HG03097 (cell line): ENCODE results near the gene SORCS1.
"Not testable (repeated sequence)": the region's sequence is repeated elsewhere in the genome, so short reads cannot be mapped to it uniquely, and the experiment has no call there.

ENCODE experiments used
- ATAC-seq: cut with Tn5 transposase; IDR thresholded peaks from one replicate; pipeline ENCODE4 v1.9.1; 2021; ENCODE audit not compliant: unreplicated experiment, low FRiP score

The SORCS1 gene

DNA sequence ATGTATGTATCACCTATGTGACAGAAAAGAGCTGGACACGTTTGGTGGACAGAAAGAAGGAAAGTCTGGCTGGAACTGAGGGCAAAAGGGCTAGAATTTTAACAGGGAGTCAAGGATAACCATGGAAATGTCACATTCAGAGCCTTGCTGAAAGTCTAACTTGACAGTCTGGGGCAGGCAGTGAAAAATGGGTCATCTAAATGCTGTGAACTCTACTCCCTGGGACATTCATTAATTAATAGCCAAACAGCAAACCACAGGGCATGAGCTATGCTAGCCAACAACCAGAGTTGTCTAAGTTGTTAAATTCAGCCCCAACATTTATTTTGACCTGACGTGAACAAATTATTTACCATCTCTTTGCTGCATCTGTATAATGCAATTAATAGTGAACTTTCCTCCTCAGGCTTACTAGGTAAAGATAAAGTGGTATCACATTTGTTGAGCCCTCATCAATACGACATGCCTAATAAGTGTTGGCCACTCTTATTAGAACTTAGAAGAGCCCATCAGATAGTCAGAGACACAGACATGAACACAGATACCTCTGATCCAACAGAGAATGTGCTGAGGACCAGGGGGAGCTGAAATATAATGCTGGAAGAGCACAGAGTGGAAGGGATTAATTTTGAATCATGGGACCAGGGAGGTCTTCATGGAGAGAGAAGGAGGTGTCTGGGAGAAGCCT lies 109.9 kb downstream of the SORCS1 start:
- ATAC-seq = no peak

DNA sequence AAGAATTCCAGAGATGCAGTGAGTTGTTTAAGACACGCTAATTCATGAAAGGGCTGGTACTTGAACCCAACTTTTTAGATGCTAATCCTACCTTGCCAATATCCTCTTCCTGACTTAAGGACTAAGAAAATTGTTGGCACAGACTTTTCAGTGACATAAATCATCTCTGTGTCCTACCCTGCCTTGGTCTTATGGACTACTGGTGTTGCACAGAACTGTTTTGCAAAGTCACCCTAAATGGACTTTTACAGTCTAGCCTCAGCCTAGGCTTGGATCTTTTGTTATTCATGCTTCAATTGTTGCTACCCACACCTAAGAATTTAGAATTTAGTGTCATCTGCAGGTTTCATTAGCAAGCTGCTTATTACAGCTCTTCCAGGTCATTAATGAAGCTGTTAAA lies 112.7 kb downstream of the SORCS1 start:
- ATAC-seq = no peak

- no peak for ATAC-seq
These were observed 121.0 kb downstream of the SORCS1 start for GRCh38 chr10:107043461-107043860.

DNA sequence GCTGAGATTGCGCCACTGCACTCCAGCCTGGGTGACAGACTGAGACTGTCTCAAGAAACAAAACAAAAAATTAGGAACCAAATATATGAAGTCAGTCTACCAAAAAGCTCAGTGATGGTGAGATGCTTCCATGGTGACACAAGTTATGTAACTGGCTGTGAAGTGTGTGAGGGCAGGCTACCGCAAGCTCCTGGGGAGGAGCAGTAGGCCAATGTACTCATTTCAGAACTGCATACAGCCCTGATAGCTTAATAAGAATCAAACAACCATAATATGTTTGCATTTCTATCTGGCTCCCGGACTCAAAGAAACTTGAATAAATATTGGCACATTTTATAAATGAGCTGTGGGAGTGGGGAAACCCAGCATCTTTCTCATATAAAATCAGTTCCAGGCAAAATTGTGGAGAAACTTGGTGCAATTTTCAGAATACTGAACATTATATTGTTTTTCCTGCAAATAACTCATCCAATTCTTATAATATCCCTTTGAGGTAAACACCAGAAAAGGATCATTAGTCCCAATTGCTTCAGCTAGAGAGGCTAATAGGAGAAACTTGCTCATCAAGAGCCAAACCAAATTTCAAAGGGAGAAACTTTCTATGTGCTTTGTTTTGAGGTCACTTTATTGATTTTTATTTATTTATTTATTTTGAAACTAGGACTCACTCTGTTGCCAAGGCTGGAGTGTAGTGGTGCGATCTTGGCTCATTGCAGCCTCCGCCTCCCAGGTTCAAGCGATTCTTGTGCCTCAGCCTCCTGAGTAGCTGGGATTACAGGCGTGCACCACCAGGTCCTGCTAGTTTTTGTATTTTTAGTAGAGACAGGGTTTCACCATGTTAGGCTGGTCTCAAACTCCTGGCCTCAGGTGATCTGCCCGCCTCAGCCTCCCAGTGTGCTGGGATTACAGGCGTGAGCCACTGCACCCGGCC lies 127.0 kb downstream of the SORCS1 start:
- no peak for ATAC-seq

GRCh38 chr10:107033799-107034422 lies 130.6 kb downstream of the SORCS1 start:
- ATAC-seq = no peak

- ATAC-seq = no peak
These were observed 131.7 kb downstream of the SORCS1 start for GRCh38 chr10:107032700-107033401.

GRCh38 chr10:107031931-107032699 lies 132.4 kb downstream of the SORCS1 start:
- ATAC-seq = no peak

GRCh38 chr10:107028236-107028635 lies 136.3 kb downstream of the SORCS1 start:
- no peak for ATAC-seq

DNA sequence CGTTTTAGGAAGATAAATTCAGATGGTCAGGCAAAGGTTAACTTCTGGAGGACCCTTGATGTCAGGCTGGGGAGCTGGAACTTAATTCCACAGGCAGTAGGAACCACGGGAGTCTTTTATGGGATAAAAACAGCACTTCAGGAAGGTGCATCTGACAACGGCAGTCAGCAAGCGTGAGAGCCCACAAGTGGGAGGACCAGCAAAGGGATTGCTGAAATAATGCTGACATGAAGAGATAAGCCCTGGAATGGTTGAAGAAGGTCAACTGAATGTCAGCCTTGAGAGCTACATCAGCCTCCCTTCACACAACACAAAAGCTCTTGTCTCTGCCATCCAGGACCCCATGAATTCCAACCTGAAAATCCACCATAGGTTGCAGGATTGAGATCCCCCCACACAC lies 138.8 kb downstream of the SORCS1 start:
- no peak for ATAC-seq

DNA sequence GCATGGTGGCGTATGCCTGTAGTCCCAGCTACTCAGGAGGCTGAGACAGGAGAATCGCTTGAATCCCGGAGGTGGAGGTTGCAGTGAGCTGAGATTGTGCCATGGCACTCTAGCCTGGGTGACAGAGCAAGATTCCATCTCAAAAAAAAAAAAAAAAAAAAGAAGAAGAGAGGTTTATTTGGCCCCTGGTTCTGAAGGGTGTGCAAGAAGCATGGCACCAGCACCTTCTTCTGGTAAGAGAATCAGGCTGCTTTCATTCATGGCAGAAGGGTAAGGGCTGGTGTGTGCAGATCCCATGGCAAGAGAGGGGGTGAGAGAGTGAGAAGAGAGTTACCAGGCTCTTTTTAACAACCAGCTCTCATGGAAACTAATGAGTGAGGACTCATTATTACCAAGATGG lies 140.5 kb downstream of the SORCS1 start:
- not testable (repeated sequence) for ATAC-seq

DNA sequence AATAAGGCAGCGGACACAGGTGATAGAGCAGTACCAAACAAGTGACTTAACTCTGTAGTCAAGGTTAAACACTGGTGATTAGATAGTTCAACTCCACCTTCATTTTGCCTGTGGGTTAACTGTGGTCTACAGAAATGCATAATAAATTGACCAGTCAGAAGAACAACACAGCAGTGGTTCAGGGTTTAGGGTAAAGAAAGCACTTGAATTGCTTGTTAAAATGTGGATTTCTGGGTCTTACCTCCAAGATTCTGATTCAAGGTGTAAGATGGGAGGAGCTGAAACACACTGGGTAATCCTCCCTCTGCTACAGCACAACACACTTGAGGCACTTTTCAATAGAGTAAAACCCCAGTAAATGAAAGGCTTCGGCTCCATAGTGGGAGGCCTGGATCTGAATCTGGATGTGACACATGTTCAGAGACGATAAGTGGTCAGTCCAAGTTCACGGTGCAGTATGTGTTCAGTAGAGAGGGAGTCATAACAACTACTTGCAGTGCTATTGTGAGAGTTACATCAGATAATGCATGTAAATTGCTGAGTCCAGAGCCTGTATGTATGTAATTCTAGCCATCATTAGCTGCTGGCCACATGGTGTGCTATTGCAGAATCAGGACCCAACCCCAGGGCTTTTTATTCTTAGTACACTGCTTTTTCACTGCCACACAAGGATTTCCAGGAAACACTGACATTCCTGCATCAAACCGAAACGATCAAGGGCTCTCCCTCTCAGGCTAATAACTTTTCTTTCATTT lies 141.7 kb downstream of the SORCS1 start:
- no peak for ATAC-seq

DNA sequence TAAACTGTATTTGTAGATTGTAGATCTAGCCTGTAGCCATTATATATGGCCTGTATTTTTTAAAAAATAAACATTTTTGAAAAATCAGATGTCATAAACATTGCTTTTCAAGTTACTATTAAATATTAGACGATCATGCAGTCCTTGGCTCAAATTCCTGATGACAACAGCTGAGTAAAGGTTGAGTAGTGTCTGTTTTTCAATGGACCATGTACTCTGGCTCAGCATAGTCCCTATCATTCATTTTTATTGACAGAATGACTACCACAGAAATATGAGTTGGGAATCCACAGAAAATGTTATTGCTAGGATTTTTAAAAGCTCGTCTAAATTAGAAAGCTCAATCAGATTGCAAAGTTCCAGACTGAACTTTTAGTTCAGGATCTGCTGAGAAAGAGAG lies 145.4 kb downstream of the SORCS1 start:
- ATAC-seq = no peak

- ATAC-seq = no peak
These were observed 151.1 kb downstream of the SORCS1 start for GRCh38 chr10:107013258-107014006.

DNA sequence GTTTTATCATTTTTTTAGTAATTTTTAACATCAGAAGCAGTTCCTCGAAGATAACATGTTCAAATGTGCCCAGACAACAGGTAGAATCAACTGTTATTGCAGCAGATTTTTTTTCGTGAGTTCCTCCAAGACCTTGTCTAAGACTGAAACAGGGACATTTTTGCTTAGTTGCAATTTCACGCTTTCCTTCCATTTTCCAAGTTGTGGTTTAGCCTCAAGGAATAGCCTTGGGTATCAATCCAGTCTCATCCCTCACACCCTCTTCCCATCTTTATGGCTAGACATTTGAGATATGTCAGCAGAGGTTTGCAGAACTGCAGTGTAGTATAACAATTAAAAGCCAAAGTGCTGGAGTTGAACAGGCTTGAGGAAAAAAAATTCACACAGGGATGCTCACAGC lies 152.5 kb downstream of the SORCS1 start:
- ATAC-seq = no peak

GRCh38 chr10:107011105-107011504 lies 153.4 kb downstream of the SORCS1 start:
- ATAC-seq = no peak

- ATAC-seq = no peak
These were observed 154.0 kb downstream of the SORCS1 start for GRCh38 chr10:107010531-107010930.

GRCh38 chr10:107004362-107004761 lies 160.1 kb downstream of the SORCS1 start:
- no peak for ATAC-seq

- no peak for ATAC-seq
These were observed 162.4 kb downstream of the SORCS1 start for GRCh38 chr10:107002068-107002467.
